H1 (cell line): ENCODE data around the gene MSANTD4. TPM values are rescaled to one million over a fixed set of nuclear protein-coding genes. Genes with fewer than 3 reads are reported as not detected.

Experiments used
- CTCF ChIA-PET: fragments of 300-600 bp; sonication (Branson Sonifier 250); formaldehyde crosslinking; loops from one replicate; lab custom pipeline; 2021; ENCODE audit not compliant: partially characterized antibody; lab: Charles Lee
- POLR2A ChIA-PET: fragments of 300-600 bp; sonication (Branson Sonifier 250); formaldehyde crosslinking; loops from one replicate; lab custom pipeline; 2021; ENCODE audit warnings: inconsistent platforms; ENCODE audit not compliant: partially characterized antibody; lab: Charles Lee
- DNase-seq, 2 experiments: peaks; one replicate each; pipeline versions ENCODE4 v3.0.0 to v3.0.0-alpha.2; 2010 to 2022; ENCODE audit warnings: low spot score in 2 of 2, low read depth in 1 of 2, mixed read lengths in 1 of 2
- FAIRE-seq: peaks from 2 replicates; lab custom pipeline; 2011; peaks lifted over from hg19 to GRCh38; lab: Jason Lieb, UNC
- H2AFZ ChIP-seq: 2 replicates; pipeline ENCODE4 v1.8.1; 2012; ENCODE audit warnings: low read length, inconsistent platforms
- H2AK5ac ChIP-seq: 2 replicates; pipeline ENCODE4 v1.6.1; 2013; ENCODE audit warnings: low read depth, low read length
- H2BK120ac ChIP-seq: replicated peaks from 2 replicates; pipeline ENCODE3; 2013; ENCODE audit warnings: low read depth, low read length, inconsistent platforms
- H2BK12ac ChIP-seq: 2 replicates; pipeline ENCODE4 v1.6.1; 2013; ENCODE audit warnings: low read depth, low read length
- H2BK15ac ChIP-seq: 2 replicates; pipeline ENCODE4 v1.6.1; 2013; ENCODE audit warnings: low read length
- H2BK20ac ChIP-seq: 2 replicates; pipeline ENCODE4 v1.6.1; 2013; ENCODE audit warnings: low read length
- H2BK5ac ChIP-seq: 2 replicates; pipeline ENCODE4 v1.6.1; 2013; ENCODE audit warnings: low read depth, low read length
- H3K14ac ChIP-seq: 2 replicates; pipeline ENCODE4 v1.6.1; 2013; ENCODE audit warnings: inconsistent platforms; ENCODE audit not compliant: insufficient read length
- H3K18ac ChIP-seq: 2 replicates; pipeline ENCODE4 v1.6.1; 2013; ENCODE audit warnings: low read length; ENCODE audit errors: extremely low read depth
- H3K23ac ChIP-seq: 2 replicates; pipeline ENCODE4 v1.6.1; 2013; ENCODE audit warnings: inconsistent platforms; ENCODE audit not compliant: insufficient read length
- H3K23me2 ChIP-seq: 2 replicates; pipeline ENCODE4 v1.6.1; 2013; ENCODE audit warnings: low read depth, low read length
- H3K27ac ChIP-seq: 2 replicates; pipeline ENCODE4 v1.6.1; 2011; ENCODE audit warnings: low read depth, low read length, inconsistent platforms
- H3K27me3 ChIP-seq, 4 experiments: replicated peaks in 1 of 4; 1 replicate in 1 of 4; 2 replicates in 3 of 4; pipeline versions ENCODE4 v1.6.1 to v1.8.1; 2011 to 2013; ENCODE audit warnings: low read length in 3 of 4, mild to moderate bottlenecking in 3 of 4, inconsistent platforms in 2 of 4, mixed read lengths in 2 of 4, moderate library complexity in 1 of 4; ENCODE audit not compliant: control insufficient read depth in 3 of 4, insufficient read depth in 3 of 4; ENCODE audit errors: extremely low read depth in 1 of 4
- H3K36me3 ChIP-seq, 4 experiments: 2 replicates each; pipeline versions ENCODE4 v1.6.1 to v1.8.1; 2011 to 2013; ENCODE audit warnings: mild to moderate bottlenecking in 4 of 4, low read length in 3 of 4, moderate library complexity in 2 of 4, control low read depth in 1 of 4, inconsistent platforms in 1 of 4; ENCODE audit not compliant: insufficient read depth in 4 of 4, control insufficient read depth in 2 of 4
- H3K4ac ChIP-seq: replicated peaks from 2 replicates; pipeline ENCODE3; 2013; ENCODE audit warnings: low read length, low read depth, mixed read lengths, inconsistent platforms; ENCODE audit not compliant: insufficient read length
- H3K4me1 ChIP-seq, 4 experiments: replicated peaks in 1 of 4; 1 replicate in 1 of 4; 2 replicates in 3 of 4; pipeline versions ENCODE4 v1.6.1 to v1.8.1; 2011 to 2013; ENCODE audit warnings: low read length in 3 of 4, inconsistent platforms in 2 of 4, mixed read lengths in 1 of 4; ENCODE audit not compliant: insufficient read depth in 4 of 4, control insufficient read depth in 3 of 4
- H3K4me2 ChIP-seq, 2 experiments: 2 replicates each; pipeline versions ENCODE4 v1.6.1 to v1.8.1; 2011 to 2013; ENCODE audit warnings: low read depth in 2 of 2, low read length in 2 of 2, control low read depth in 1 of 2, inconsistent platforms in 1 of 2, mild to moderate bottlenecking in 1 of 2; ENCODE audit not compliant: insufficient read depth in 1 of 2
- H3K4me3 ChIP-seq, 4 experiments: fragments of 200-600, 300-600 bp in 1 of 4; sonication (generic), shearing (Covaris generic), sonication (Bioruptor Twin) in 1 of 4; 2 replicates each; pipeline versions ENCODE4 v1.5.1 to v1.8.1; 2011 to 2016; ENCODE audit warnings: low read length in 4 of 4, low read depth in 3 of 4, control low read depth in 2 of 4, inconsistent platforms in 2 of 4, mild to moderate bottlenecking in 2 of 4, mixed read lengths in 1 of 4, moderate library complexity in 1 of 4; ENCODE audit not compliant: insufficient read depth in 2 of 4; ENCODE audit errors: extremely low read depth in 1 of 4
- H3K56ac ChIP-seq: replicated peaks from 2 replicates; pipeline ENCODE3; 2013; ENCODE audit warnings: low read depth, mild to moderate bottlenecking, mixed read lengths, low read length, inconsistent platforms; ENCODE audit not compliant: insufficient read length
- H3K79me1 ChIP-seq: 2 replicates; pipeline ENCODE4 v1.6.1; 2013; ENCODE audit warnings: low read depth, low read length, control low read depth
- H3K79me2 ChIP-seq, 2 experiments: 2 replicates each; pipeline versions ENCODE4 v1.6.1 to v1.8.1; 2012 to 2013; ENCODE audit warnings: low read length in 2 of 2, mild to moderate bottlenecking in 2 of 2, inconsistent platforms in 1 of 2; ENCODE audit not compliant: insufficient read depth in 2 of 2, control insufficient read depth in 1 of 2
- H3K9ac ChIP-seq, 4 experiments: replicated peaks in 1 of 4; 1 replicate in 1 of 4; 2 replicates in 3 of 4; pipeline versions ENCODE4 v1.6.1 to v1.8.1; 2011 to 2013; ENCODE audit warnings: low read depth in 3 of 4, low read length in 3 of 4, control low read depth in 2 of 4, mild to moderate bottlenecking in 2 of 4, moderate library complexity in 2 of 4, inconsistent platforms in 1 of 4; ENCODE audit errors: extremely low read depth in 1 of 4
- H3K9me3 ChIP-seq, 2 experiments: 2 replicates each; pipeline versions ENCODE4 v1.6.1 to v1.8.1; 2012 to 2013; ENCODE audit warnings: mild to moderate bottlenecking in 2 of 2, moderate library complexity in 2 of 2, control low read depth in 1 of 2, inconsistent platforms in 1 of 2, low read depth in 1 of 2, low read length in 1 of 2, mixed read lengths in 1 of 2; ENCODE audit not compliant: insufficient read depth in 2 of 2
- H4K20me1 ChIP-seq, 2 experiments: replicated peaks in 1 of 2; 2 replicates each; pipeline versions ENCODE3 to v1.8.1; 2011 to 2013; ENCODE audit warnings: inconsistent platforms in 2 of 2, low read length in 2 of 2, mild to moderate bottlenecking in 1 of 2; ENCODE audit not compliant: insufficient read depth in 2 of 2, control insufficient read depth in 1 of 2
- H4K5ac ChIP-seq: 2 replicates; pipeline ENCODE4 v1.6.1; 2013; ENCODE audit warnings: low read length, low read depth, mixed read lengths, inconsistent platforms; ENCODE audit not compliant: insufficient read length
- H4K8ac ChIP-seq: 2 replicates; pipeline ENCODE4 v1.8.0; 2013; ENCODE audit warnings: mild to moderate bottlenecking, moderate library complexity, low read length, inconsistent platforms; ENCODE audit not compliant: insufficient read depth; ENCODE audit errors: extremely low read depth
- H4K91ac ChIP-seq: replicated peaks from 2 replicates; pipeline ENCODE3; 2013; ENCODE audit warnings: low read length, mixed read lengths, inconsistent platforms; ENCODE audit not compliant: insufficient read length
- POLR2A ChIP-seq, 2 experiments: IDR thresholded peaks; 1 replicate in 1 of 2; 2 replicates in 1 of 2; pipeline ENCODE4 v1.6.1; 2011; ENCODE audit warnings: low read depth in 2 of 2, low read length in 2 of 2, mild to moderate bottlenecking in 2 of 2; ENCODE audit errors: control extremely low read depth in 1 of 2
- POLR2AphosphoS5 ChIP-seq: IDR thresholded peaks from 2 replicates; pipeline ENCODE4 v1.6.1; 2011; ENCODE audit warnings: low read depth, low read length
- POU5F1 ChIP-seq: IDR thresholded peaks from 2 replicates; pipeline ENCODE4 v1.6.1; 2011; ENCODE audit warnings: low read depth, mild to moderate bottlenecking, low read length, moderate library complexity
- RFX5 ChIP-seq: IDR thresholded peaks from 2 replicates; pipeline ENCODE4 v1.6.1; 2011; ENCODE audit warnings: low read depth, low read length, improper control_type of control experiment, borderline replicate concordance
- SIN3A ChIP-seq, 2 experiments: IDR thresholded peaks in 1 of 2; conservative IDR thresholded peaks in 1 of 2; 2 replicates each; pipeline ENCODE4 v1.6.1; 2011 to 2012; ENCODE audit warnings: low read length in 2 of 2, improper control_type of control experiment in 1 of 2, low read depth in 1 of 2, mild to moderate bottlenecking in 1 of 2
- TEAD4 ChIP-seq: IDR thresholded peaks from 2 replicates; pipeline ENCODE4 v1.6.1; 2012; ENCODE audit warnings: low read depth, low read length, inconsistent platforms, mixed read lengths
- WGBS, 2 experiments: shearing (Covaris generic) in 1 of 2; methylation state at CpG; one replicate each; pipeline versions ENCODE4 v1.1.6 to v1.1.7; 2013 to 2015; ENCODE audit warnings: low lambda C conversion rate in 2 of 2, mixed read lengths in 2 of 2, inconsistent platforms in 1 of 2, low coverage in 1 of 2, missing lambda C conversion rate in 1 of 2; ENCODE audit not compliant: insufficient replicate concordance in 2 of 2, insufficient coverage in 1 of 2, insufficient read length in 1 of 2; ENCODE audit errors: extremely low coverage in 1 of 2, missing lambda C conversion rate in 1 of 2; 5-methylcytosine and 5-hydroxymethylcytosine counted together
- polyA plus RNA-seq, 7 experiments: library from polyadenylated mRNA; depleted of rRNA in 3 of 7; stranded (reverse) in 5 of 7; unstranded in 2 of 7; fragments of >200 nt in 5 of 7; fragments of 200-250 nt in 2 of 7; gene quantifications; 1 replicate in 5 of 7; 2 replicates in 1 of 7; 4 replicates in 1 of 7; pipeline versions ENCODE4 v1.2.1 to v1.2.3, GENCODE V29; 2011 to 2013; ENCODE audit warnings: missing spikeins in 2 of 7, mixed read lengths in 2 of 7
- total RNA-seq: library from RNA; stranded (reverse); fragmentation: NEBNext Ultra II Directional; extraction: Animal tissue kit (Norgen Biotek cat#: 25700); gene quantifications from 2 replicates; pipeline ENCODE4 v1.2.1, GENCODE V29; 2021
- TF ChIP-seq, protein P1 (sequence below): IDR thresholded peaks from 2 replicates; pipeline ENCODE4 v1.6.1; 2012; ENCODE audit warnings: low read length, inconsistent platforms
- TF ChIP-seq, protein P2 (sequence below): IDR thresholded peaks from 2 replicates; pipeline ENCODE4 v1.6.1; 2012; ENCODE audit warnings: inconsistent platforms

The MSANTD4 gene
- total and polyA plus RNA-seq, 2 of the 8 experiments (the other 6 are each of a cell fraction or from before 2014, with no cell fraction given): 5.1 to 21.9 TPM

DNA sequence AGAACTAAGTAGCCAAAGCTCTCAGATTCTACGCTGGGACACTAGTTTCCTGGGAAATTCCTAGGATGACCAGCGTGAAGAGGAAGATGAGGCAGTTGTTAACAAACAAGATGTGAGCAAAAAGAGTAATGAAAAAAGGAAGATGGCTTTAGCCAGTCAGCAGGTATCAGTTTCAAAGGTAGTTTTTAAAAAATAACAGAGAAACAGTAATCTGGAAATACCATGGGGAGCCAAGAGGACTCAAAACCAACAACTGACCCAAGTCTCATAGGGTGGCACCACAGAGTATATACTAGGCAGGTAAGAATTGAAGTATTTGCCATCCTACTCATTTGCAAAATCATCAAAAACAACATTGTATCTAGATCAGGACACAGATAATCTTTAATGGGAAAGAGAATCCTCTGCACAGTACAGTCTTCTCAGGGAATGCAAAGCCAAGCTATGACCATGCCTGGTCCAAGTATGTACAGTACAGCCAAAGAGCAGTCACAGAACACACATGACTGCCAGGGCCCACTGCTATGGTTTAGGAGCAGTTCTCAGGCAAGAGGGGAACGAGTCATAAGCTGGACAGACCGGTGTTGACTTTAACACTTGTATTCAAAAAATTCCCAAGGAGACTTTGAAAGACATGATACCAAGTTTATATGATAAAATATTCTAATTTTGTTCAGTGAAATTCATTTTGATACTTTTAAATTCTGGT is 20.6 kb downstream of the MSANTD4 start:
- Histone ChIP-seq H3K18ac (no peak overlapping the region), H3K4me2 (no peak overlapping the region), H4K8ac (no peak overlapping the region), H2AK5ac (no peak overlapping the region), H4K91ac (no peak overlapping the region), H3K4me1 (no peaks in the 10 kb centered on the region), H3K27ac (no peak overlapping the region; the same call in 1 of the 2 replicates), H3K4me3 (no peak overlapping the region), H4K20me1 (no peaks in the 10 kb centered on the region), H3K4ac (no peak overlapping the region), H3K9ac (no peak overlapping the region), H3K79me1 (no peaks in the 10 kb centered on the region; the same call in 1 of the 2 replicates), H3K79me2 (peaks cover 0 to 22% of the 10 kb centered on the region in 2 experiments; a peak in 2 of 4 replicates), H2BK12ac (no peak overlapping the region), H3K56ac (no peak overlapping the region), H2BK20ac (no peak overlapping the region), H3K9me3 (peaks cover 6 to 11% of the 10 kb centered on the region in 2 experiments; a peak in 3 of 4 replicates), H3K14ac (no peak overlapping the region), H2BK120ac (no peak overlapping the region), H3K36me3 (peaks cover 0 to 31% (median 9%) of the 10 kb centered on the region in 4 experiments; a peak in 7 of 8 replicates), H2BK15ac (no peak overlapping the region), H2AFZ (no peak overlapping the region), H3K23me2 (no peaks in the 10 kb centered on the region), H3K27me3 (no peaks in the 10 kb centered on the region), H3K23ac (no peak overlapping the region), H2BK5ac (no peak overlapping the region), H4K5ac (no peak overlapping the region)
- WGBS, 2 experiments: 80% methylated on average over 4 of the region's 4 CpGs; no CpG with 5 or more reads in 1 of the 2 experiments
- no peak for FAIRE-seq
- no peak for DNase-seq
- ChIA-PET CTCF (interaction anchor here (1.1 kb wide), 1 partner anchor 10 kb away, joined by 3 read pairs; no protein-coding TSS in a partner anchor), POLR2A (interaction anchor here (1.8 kb wide), 1 partner anchor 15 kb away, joined by 5 read pairs; no protein-coding TSS in a partner anchor)
- TF ChIP-seq RFX5: no peak
- TF ChIP-seq POLR2AphosphoS5: no peak
- TF ChIP-seq SIN3A (conservative IDR thresholded peaks at IDR 0.05 in 1 of 2, IDR thresholded peaks at IDR 0.05 in 1 of 2; ENCODE audit: low read depth in 1 of 2, low read length in 2 of 2): no peak
- TF ChIP-seq POLR2A (IDR thresholded peaks at IDR 0.05; ENCODE audit: control extremely low read depth in 1 of 2, low read depth in 2 of 2, low read length in 2 of 2): no peak
- TF ChIP-seq TEAD4: no peak
- TF ChIP-seq, protein P1, sequence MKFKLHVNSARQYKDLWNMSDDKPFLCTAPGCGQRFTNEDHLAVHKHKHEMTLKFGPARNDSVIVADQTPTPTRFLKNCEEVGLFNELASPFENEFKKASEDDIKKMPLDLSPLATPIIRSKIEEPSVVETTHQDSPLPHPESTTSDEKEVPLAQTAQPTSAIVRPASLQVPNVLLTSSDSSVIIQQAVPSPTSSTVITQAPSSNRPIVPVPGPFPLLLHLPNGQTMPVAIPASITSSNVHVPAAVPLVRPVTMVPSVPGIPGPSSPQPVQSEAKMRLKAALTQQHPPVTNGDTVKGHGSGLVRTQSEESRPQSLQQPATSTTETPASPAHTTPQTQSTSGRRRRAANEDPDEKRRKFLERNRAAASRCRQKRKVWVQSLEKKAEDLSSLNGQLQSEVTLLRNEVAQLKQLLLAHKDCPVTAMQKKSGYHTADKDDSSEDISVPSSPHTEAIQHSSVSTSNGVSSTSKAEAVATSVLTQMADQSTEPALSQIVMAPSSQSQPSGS: no peak
- TF ChIP-seq, protein P2, sequence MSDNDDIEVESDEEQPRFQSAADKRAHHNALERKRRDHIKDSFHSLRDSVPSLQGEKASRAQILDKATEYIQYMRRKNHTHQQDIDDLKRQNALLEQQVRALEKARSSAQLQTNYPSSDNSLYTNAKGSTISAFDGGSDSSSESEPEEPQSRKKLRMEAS: no peak
- TF ChIP-seq POU5F1: no peak
